HUES6 (cell line): ENCODE data around the gene ZNF8.

Source experiments
- H3K27ac ChIP-seq: 2 replicates; pipeline ENCODE4 v1.7.0; 2013; ENCODE audit warnings: low read depth, mild to moderate bottlenecking, low read length, inconsistent platforms
- H3K27me3 ChIP-seq: 2 replicates; pipeline ENCODE4 v1.6.1; 2013; ENCODE audit warnings: low read length; ENCODE audit not compliant: control insufficient read depth, insufficient read depth
- H3K36me3 ChIP-seq: 2 replicates; pipeline ENCODE4 v1.6.1; 2013; ENCODE audit warnings: low read length; ENCODE audit not compliant: control insufficient read depth, insufficient read depth
- H3K4me1 ChIP-seq: 2 replicates; pipeline ENCODE4 v1.6.1; 2013; ENCODE audit warnings: low read length; ENCODE audit not compliant: control insufficient read depth, insufficient read depth
- H3K4me3 ChIP-seq: 2 replicates; pipeline ENCODE4 v1.5.1; 2013; ENCODE audit warnings: low read depth, low read length
- H3K9ac ChIP-seq: one replicate; pipeline ENCODE4 v1.6.1; 2013; ENCODE audit warnings: mild to moderate bottlenecking, low read length
- H3K9me3 ChIP-seq: 2 replicates; pipeline ENCODE4 v1.6.1; 2013; ENCODE audit warnings: low read depth, low read length; ENCODE audit not compliant: control insufficient read depth, insufficient read depth

Gene ZNF8

DNA sequence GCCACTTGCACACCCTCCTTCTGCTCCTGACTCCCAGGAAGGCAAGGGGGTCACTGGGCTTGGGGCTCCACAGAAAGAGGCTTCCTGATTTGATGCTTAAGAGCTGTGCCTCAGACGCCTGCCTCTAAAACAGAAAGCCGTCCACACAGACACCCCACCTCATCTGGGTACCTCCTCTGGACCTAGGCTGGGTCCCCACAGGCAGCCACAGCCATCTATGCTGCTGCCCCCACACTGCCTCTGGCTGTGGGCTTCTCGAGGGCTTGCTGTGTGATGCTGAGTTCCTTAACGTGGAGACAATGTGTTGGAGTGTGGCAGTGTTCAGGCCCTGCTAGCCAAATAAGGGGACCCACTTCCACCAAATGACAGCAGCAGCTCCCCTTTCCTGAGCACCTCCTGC, 39.5 kb downstream of the ZNF8 start:
- no peak overlapping the region for H3K4me3 ChIP-seq
- no peaks in the 10 kb centered on the region for H3K9me3 ChIP-seq
- H3K27ac ChIP-seq = no peak overlapping the region
- peaks cover 24% of the 10 kb centered on the region for H3K36me3 ChIP-seq
- H3K27me3 ChIP-seq = no peaks in the 10 kb centered on the region
- no peaks in the 10 kb centered on the region for H3K4me1 ChIP-seq
- H3K9ac ChIP-seq = no peak overlapping the region

DNA sequence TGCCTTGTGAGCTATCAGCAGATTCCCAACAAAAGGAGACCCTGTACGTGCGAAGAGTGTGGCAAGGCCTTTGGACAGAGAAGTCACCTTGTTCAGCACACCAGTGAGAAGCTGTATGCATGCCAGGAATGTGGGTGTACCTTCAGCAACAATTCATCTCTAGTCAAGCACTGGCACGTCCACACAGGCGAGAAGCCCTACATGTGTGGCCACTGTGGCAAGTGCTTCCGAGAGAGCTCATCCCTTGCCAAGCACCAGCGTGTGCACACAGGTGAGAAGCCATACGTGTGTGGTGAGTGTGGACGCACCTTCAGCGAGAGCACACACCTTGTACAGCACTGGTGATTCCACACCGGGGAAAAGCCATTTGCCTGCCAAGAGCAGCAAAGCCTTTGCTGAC, 40.5 kb downstream of the ZNF8 start:
- H3K27ac ChIP-seq = no peak overlapping the region
- H3K9ac ChIP-seq = no peak overlapping the region
- H3K9me3 ChIP-seq = no peaks in the 10 kb centered on the region
- no peak overlapping the region for H3K4me3 ChIP-seq
- H3K4me1 ChIP-seq = no peaks in the 10 kb centered on the region
- no peaks in the 10 kb centered on the region for H3K27me3 ChIP-seq
- H3K36me3 ChIP-seq = peaks cover 16% of the 10 kb centered on the region

DNA sequence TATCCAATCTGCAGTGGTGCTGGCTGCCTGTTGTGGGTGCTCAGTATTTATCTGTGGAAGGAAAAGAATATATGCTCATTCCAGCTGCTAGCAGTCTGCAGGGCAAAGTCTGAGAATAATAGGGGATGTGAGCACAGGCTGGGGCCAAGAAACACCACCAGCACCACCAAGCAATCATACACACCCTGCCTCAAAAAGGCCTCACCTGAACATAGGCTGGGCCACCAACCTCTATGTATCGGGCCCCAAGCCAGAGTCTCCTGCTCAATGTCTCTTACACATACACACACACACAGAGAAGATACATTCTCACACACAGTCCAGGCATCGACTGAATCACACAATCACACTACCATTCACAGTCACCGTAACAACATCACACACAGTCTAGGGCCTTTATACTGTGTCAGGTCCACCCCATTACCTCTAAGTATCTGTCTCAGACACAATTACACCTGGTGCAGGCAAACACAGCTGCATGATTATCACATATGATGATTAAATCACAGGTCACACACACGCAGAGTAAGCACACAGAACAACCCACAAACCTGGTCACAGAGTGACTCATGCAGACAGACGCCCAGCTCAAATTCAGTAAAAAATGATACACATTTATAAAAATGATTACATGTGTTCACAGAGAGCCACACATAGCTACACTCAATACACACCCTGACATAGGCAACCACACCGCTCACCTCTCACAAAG, 46.7 kb downstream of the ZNF8 start:
- Histone ChIP-seq H3K9ac (no peak overlapping the region), H3K4me3 (peak overlapping the region; percentile 81; the same call in 1 of the 2 replicates), H3K4me1 (no peaks in the 10 kb centered on the region), H3K27ac (no peak overlapping the region), H3K36me3 (no peaks in the 10 kb centered on the region), H3K9me3 (no peaks in the 10 kb centered on the region), H3K27me3 (no peaks in the 10 kb centered on the region)

- H3K4me1 ChIP-seq = no peaks in the 10 kb centered on the region
- peak overlapping the region; percentile 80 for H3K9ac ChIP-seq
- H3K4me3 ChIP-seq = peak overlapping the region; percentile 81
- no peaks in the 10 kb centered on the region for H3K36me3 ChIP-seq
- H3K9me3 ChIP-seq = no peaks in the 10 kb centered on the region
- H3K27ac ChIP-seq = no peak overlapping the region
- H3K27me3 ChIP-seq = no peaks in the 10 kb centered on the region
Measured at GRCh38 chr19:58326501-58326913, 47.8 kb downstream of the ZNF8 start.

DNA sequence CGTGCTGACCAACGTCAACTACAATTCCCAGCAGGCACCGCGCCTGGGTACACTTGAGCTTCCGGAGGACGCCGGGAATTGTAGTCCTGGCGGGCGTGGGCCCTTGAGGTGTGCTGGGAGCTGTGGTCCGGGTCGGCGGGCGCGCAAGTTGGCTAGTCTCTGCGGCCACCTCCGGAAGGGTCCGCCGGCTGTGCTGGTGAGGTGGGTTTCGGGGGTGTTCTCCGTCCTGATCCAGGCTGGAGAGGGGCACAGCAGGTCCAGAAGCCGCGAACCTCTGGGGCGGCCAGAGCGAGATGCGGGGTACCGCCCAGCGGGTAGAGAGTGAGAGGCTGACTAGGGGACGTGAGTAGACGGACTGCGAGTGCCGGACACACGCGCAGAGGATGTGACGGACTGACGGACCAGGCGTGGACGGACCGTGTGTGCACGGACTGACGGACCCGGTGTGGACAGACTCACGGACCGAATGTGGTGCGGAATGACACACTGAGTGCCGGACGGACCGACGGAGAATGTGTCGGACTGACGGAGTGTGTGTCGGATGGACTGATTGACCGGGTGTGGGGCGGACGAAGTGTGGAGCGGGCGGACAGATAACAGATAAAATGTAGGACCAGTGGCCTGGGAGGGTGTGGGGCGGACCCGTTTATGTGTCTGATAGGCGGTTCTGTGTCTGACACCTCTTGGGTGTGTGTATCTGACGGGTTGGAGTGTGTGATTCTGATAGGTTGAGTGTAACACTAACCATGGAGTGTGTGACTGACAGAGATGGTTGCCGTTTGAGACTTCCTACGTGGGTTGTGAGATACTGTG, 48.4 kb downstream of the ZNF8 start, which contains the start of gene ZSCAN22:
Gene ZSCAN22, plus strand, starts transcription at position 81 of the 813 bp plus-strand sequence. CDS start 7,809 bp downstream, outside the sequence.
- no peaks in the 10 kb centered on the region for H3K4me1 ChIP-seq
- H3K9me3 ChIP-seq = no peaks in the 10 kb centered on the region
- H3K27ac ChIP-seq = no peak within 1 kb of the TSS; the same call in 1 of the 2 replicates
- no peaks in the 10 kb centered on the region for H3K27me3 ChIP-seq
- peak within 1 kb of the TSS; percentile 80 for H3K9ac ChIP-seq
- H3K4me3 ChIP-seq = peak within 1 kb of the TSS; percentile 81
- H3K36me3 ChIP-seq = no peaks in the 10 kb centered on the region

- Histone ChIP-seq H3K27ac (no peak overlapping the region), H3K4me3 (no peak overlapping the region), H3K36me3 (no peaks in the 10 kb centered on the region), H3K4me1 (no peaks in the 10 kb centered on the region), H3K9ac (no peak overlapping the region), H3K27me3 (no peaks in the 10 kb centered on the region), H3K9me3 (no peaks in the 10 kb centered on the region)
Measured at GRCh38 chr19:58328999-58329398, 50.2 kb downstream of the ZNF8 start.

DNA sequence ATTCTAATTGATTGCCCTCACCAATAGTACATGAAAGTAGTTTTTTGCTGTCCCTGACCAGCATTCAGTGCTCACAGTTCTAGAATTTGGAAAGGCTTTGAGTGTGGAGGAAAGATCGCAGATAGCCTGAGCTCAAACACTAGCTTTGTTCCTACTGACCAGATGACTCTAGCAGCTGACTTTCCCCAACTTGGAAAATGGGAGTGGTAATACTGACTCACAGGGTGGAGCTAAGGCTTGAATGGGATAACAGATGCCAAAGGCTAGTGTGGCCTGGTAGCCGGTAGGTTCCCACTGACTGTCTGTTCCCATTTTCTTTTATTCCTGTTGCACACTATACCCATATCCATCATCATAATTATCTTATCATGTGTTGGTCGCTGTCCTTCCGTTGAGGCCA, 51.7 kb downstream of the ZNF8 start:
- no peaks in the 10 kb centered on the region for H3K9me3 ChIP-seq
- H3K36me3 ChIP-seq = peaks cover 6% of the 10 kb centered on the region; the same call in 1 of the 2 replicates
- no peak overlapping the region for H3K4me3 ChIP-seq
- H3K9ac ChIP-seq = no peak overlapping the region
- no peaks in the 10 kb centered on the region for H3K4me1 ChIP-seq
- H3K27ac ChIP-seq = no peak overlapping the region
- H3K27me3 ChIP-seq = no peaks in the 10 kb centered on the region

GRCh38 chr19:58332697-58333096, 53.9 kb downstream of the ZNF8 start:
- Histone ChIP-seq H3K27ac (no peak overlapping the region), H3K9me3 (no peaks in the 10 kb centered on the region), H3K4me3 (no peak overlapping the region), H3K4me1 (no peaks in the 10 kb centered on the region), H3K9ac (no peak overlapping the region), H3K27me3 (no peaks in the 10 kb centered on the region), H3K36me3 (peaks cover 20% of the 10 kb centered on the region)

DNA sequence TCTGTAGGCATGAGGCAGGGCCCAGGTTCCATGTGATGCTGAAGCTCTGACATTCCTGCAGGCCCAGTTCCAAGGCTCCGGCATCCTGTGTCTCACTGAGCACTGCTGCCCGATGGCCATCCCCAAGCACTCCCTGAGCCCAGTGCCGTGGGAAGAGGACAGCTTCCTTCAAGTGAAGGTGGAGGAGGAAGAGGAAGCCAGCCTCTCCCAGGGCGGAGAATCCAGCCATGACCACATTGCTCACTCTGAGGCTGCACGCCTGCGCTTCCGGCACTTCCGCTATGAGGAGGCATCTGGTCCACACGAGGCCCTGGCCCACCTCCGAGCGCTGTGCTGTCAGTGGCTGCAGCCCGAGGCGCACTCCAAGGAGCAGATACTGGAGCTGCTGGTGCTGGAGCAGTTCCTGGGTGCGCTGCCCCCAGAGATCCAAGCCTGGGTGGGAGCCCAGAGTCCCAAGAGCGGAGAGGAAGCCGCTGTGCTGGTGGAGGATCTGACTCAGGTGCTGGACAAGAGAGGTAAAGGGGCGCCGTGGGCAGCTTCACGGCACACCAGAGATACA, 56.0 kb downstream of the ZNF8 start:
- peaks cover 3% of the 10 kb centered on the region; the same call in 1 of the 2 replicates for H3K9me3 ChIP-seq
- no peak overlapping the region for H3K27ac ChIP-seq
- no peak overlapping the region for H3K4me3 ChIP-seq
- H3K27me3 ChIP-seq = no peaks in the 10 kb centered on the region
- no peak overlapping the region for H3K9ac ChIP-seq
- no peaks in the 10 kb centered on the region for H3K4me1 ChIP-seq
- peaks cover 39% of the 10 kb centered on the region for H3K36me3 ChIP-seq

DNA sequence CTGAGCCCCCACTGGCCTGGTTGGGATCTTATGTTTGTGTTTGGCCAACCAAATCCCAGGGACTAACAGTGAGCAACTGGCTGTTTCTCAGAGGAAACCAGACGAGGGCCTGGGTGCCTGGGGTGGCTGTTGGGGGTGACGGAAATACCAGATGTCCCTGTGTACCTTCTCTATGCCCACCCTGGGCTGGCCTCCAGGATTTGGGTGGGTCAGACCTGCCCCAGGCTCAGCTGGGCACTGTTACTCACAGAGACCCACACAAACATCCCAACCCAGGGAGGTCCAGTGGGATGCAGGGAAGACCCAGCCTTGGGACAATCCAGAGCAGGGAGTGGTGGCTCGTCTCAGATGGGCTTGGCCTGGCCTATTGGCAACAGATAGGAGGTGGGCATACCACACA, 56.9 kb downstream of the ZNF8 start:
- H3K4me3 ChIP-seq = no peak overlapping the region
- H3K9me3 ChIP-seq = peaks cover 3% of the 10 kb centered on the region; the same call in 1 of the 2 replicates
- H3K4me1 ChIP-seq = no peaks in the 10 kb centered on the region
- H3K27ac ChIP-seq = no peak overlapping the region
- no peaks in the 10 kb centered on the region for H3K27me3 ChIP-seq
- no peak overlapping the region for H3K9ac ChIP-seq
- H3K36me3 ChIP-seq = peaks cover 40% of the 10 kb centered on the region

DNA sequence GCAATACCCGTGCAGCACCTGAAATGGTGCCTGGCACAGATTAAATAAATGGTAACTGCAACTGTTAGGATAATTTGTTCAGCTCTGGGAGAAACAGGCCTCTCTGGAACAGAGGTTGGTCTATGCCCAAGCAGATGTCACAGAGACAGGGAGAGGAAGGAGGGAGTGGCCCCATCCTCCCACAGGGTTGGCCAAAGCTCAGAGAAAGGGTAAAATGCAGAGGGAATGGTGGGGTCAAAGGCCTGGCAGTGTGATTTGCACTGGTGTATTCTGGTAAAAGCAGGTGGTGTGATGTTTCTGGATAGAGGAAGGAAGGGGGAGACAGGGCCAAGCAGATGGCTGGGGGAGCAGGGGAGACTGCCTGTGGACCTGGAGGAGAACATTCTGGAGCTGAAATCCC, 57.5 kb downstream of the ZNF8 start:
- H3K9me3 ChIP-seq = peaks cover 3% of the 10 kb centered on the region; the same call in 1 of the 2 replicates
- H3K9ac ChIP-seq = no peak overlapping the region
- peaks cover 40% of the 10 kb centered on the region for H3K36me3 ChIP-seq
- no peak overlapping the region for H3K27ac ChIP-seq
- no peaks in the 10 kb centered on the region for H3K27me3 ChIP-seq
- H3K4me1 ChIP-seq = no peaks in the 10 kb centered on the region
- H3K4me3 ChIP-seq = no peak overlapping the region
